ENCODE results near the gene VDR.

VDR gene

DNA sequence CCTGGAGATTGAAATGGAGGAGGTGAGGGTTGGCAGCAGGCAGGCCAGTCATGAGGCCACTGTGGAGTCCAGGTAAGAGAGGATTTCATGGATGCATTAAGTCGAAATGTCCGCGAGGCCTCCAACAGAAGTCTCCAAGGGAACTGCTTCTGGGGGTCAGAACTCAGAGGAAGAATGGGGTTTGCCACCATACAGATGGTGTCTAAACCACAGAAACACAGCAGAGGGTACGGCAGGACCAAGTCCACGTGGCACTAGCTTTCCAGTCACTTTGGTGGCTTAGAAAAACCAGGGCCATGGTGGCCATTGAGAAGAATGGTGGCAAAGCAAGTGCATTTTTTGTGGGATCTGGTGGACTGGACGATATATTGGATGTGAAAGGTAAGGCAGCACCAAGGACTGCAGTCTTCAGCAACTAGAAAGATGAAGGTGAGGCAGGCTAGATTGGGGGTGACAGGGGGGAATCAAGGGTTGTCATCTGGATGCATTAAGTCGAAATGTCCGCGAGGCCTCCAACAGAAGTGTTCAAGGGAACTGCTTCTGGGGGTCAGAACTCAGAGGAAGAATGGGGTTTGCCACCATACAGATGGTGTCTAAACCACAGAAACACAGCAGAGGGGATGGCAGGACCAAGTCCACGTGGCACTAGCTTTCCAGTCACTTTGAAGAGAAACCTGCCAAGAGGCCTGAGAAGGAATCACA is 36.1 kb upstream of the VDR start:
- H3K9me3 ChIP-seq (ENCODE audit: insufficient read depth, low read length), result no peaks in the 10 kb centered on the region
- H3K36me3 ChIP-seq (ENCODE audit: insufficient read depth, insufficient read length, low read length), result no peaks in the 10 kb centered on the region
- peaks cover 28% of the 10 kb centered on the region for H3K27me3 ChIP-seq (ENCODE audit: insufficient read depth, insufficient read length)
- no peak overlapping the region for H3K4me3 ChIP-seq (ENCODE audit: insufficient read length, low read depth)
- H3K9ac ChIP-seq (ENCODE audit: insufficient read length, low read depth), result no peak overlapping the region
- TF ChIP-seq SUZ12 (IDR thresholded peaks at IDR 0.05; ENCODE audit: extremely low read depth, insufficient read depth, insufficient read length) (no peak), ZNF274 (IDR thresholded peaks at IDR 0.05; ENCODE audit: low read depth, low read length) (no peak), YY1 (IDR thresholded peaks at IDR 0.05; ENCODE audit: insufficient read depth, insufficient read length) (no peak)
- DNase-seq (ENCODE audit: low read depth, low spot score), result no peak
- H3K4me1 ChIP-seq (ENCODE audit: insufficient read depth, insufficient read length), result no peaks in the 10 kb centered on the region

DNA sequence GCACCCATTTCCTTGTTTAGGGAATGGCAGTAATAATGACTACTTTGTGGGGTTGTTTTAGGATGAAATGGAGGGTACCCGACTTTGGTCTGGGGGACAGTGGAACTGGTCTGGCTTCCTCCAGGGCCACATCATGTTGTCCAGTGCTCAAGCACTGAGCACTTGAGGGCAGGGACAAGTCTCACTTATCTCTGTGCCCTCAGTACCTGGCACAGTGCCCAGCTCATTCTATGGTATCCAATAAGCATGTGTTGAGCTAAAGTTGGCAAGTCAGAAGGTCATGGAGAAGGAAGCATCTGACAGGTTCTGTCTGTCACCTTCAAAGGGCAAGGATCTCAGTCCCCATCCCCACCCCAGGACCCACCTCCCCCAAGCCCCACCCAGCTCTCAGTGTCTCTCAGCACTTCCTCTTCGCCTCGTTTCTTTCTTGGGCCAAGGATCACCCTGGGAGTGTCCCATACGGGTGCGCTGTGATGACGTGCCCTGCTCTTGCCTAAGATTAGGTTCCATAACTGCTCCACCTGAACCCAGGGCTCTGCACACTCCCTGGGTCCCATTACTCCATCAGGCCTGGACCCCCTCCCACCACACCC is 34.3 kb upstream of the VDR start:
- no peak for DNase-seq (ENCODE audit: low read depth, low spot score)
- Histone ChIP-seq H3K4me1 (ENCODE audit: insufficient read depth, insufficient read length) (peaks cover 4% of the 10 kb centered on the region), H3K9ac (ENCODE audit: insufficient read length, low read depth) (no peak overlapping the region), H3K27me3 (ENCODE audit: insufficient read depth, insufficient read length) (peaks cover 28% of the 10 kb centered on the region), H3K36me3 (ENCODE audit: insufficient read depth, insufficient read length, low read length) (no peaks in the 10 kb centered on the region), H3K9me3 (ENCODE audit: insufficient read depth, low read length) (no peaks in the 10 kb centered on the region), H3K4me3 (ENCODE audit: insufficient read length, low read depth) (no peak overlapping the region)
- TF ChIP-seq SUZ12 (IDR thresholded peaks at IDR 0.05; ENCODE audit: extremely low read depth, insufficient read depth, insufficient read length) (no peak), YY1 (IDR thresholded peaks at IDR 0.05; ENCODE audit: insufficient read depth, insufficient read length) (no peak), ZNF274 (IDR thresholded peaks at IDR 0.05; ENCODE audit: low read depth, low read length) (no peak)

DNA sequence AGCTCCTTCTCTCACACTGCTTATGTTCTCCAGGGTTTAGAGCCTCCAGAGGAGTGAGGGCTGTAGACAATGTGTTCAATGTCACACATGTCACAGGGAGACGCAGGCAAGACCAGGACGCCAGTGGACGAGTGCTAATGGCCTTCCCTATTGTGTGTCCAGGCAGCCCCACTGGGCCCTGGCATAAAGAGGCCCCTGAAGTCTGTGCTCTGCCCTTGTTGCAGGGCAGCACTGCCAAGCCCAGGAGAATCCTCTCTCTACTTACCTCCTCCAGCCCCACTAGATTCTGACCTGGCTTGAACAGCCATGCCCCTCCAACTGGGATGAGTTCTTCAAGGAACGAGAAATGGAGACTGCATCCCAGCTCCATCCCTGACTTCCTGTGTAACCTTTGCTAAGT is 33.8 kb upstream of the VDR start:
- TF ChIP-seq SUZ12 (IDR thresholded peaks at IDR 0.05; ENCODE audit: extremely low read depth, insufficient read depth, insufficient read length), result no peak
- TF ChIP-seq YY1 (IDR thresholded peaks at IDR 0.05; ENCODE audit: insufficient read depth, insufficient read length), result no peak
- TF ChIP-seq ZNF274 (IDR thresholded peaks at IDR 0.05; ENCODE audit: low read depth, low read length), result no peak
- DNase-seq (ENCODE audit: low read depth, low spot score), result no peak
- peaks cover 4% of the 10 kb centered on the region for H3K4me1 ChIP-seq (ENCODE audit: insufficient read depth, insufficient read length)
- peaks cover 27% of the 10 kb centered on the region for H3K27me3 ChIP-seq (ENCODE audit: insufficient read depth, insufficient read length)
- no peak overlapping the region for H3K4me3 ChIP-seq (ENCODE audit: insufficient read length, low read depth)
- H3K9ac ChIP-seq (ENCODE audit: insufficient read length, low read depth), result no peak overlapping the region
- H3K9me3 ChIP-seq (ENCODE audit: insufficient read depth, low read length), result no peaks in the 10 kb centered on the region
- H3K36me3 ChIP-seq (ENCODE audit: insufficient read depth, insufficient read length, low read length), result no peaks in the 10 kb centered on the region

DNA sequence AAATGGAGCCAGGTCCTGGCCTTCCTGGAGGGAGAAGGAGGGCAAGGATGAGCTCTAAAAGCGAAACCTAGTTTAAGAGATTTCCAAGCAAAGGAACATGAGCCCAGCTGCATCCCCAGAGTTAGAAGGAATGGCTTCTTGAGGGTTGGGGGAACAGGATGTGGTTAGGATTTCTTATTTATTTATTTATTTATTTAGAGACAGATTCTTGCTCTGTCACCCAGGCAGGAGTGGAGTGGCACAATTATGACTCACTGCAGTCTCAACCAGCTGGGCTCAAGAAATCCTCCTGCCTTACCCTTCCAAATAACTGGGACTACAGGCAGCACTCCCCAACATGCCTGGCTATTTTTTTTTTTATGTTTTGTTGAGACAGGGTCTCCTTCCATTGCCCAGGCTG is 33.3 kb upstream of the VDR start:
- Histone ChIP-seq H3K9me3 (ENCODE audit: insufficient read depth, low read length) (no peaks in the 10 kb centered on the region), H3K27me3 (ENCODE audit: insufficient read depth, insufficient read length) (peaks cover 23% of the 10 kb centered on the region), H3K36me3 (ENCODE audit: insufficient read depth, insufficient read length, low read length) (no peaks in the 10 kb centered on the region), H3K4me3 (ENCODE audit: insufficient read length, low read depth) (no peak overlapping the region), H3K9ac (ENCODE audit: insufficient read length, low read depth) (no peak overlapping the region), H3K4me1 (ENCODE audit: insufficient read depth, insufficient read length) (peaks cover 4% of the 10 kb centered on the region)
- DNase-seq (ENCODE audit: low read depth, low spot score), result no peak
- TF ChIP-seq ZNF274 (IDR thresholded peaks at IDR 0.05; ENCODE audit: low read depth, low read length) (no peak), YY1 (IDR thresholded peaks at IDR 0.05; ENCODE audit: insufficient read depth, insufficient read length) (no peak), SUZ12 (IDR thresholded peaks at IDR 0.05; ENCODE audit: extremely low read depth, insufficient read depth, insufficient read length) (no peak)

DNA sequence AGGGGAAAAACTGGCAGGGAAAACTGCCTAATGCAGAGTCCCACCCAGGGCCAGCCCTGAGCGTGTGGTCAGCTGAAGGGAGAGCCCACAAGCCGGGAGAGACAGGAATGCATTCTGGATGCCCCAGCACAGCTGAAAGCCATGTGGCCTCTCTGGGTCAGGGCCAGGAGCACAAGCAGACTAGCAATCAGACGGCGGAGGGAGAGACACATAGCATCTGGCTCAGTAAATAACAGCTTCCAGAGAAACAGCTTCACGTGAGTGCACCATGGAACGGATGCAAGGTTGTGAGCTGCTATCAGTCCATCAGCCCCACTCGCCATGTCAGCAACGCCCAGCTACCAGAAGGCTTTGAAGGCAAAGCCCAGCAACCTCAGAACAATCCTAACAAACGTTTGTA is 30.4 kb upstream of the VDR start:
- peaks cover 4% of the 10 kb centered on the region for H3K4me1 ChIP-seq (ENCODE audit: insufficient read depth, insufficient read length)
- TF ChIP-seq YY1 (IDR thresholded peaks at IDR 0.05; ENCODE audit: insufficient read depth, insufficient read length) (no peak), ZNF274 (IDR thresholded peaks at IDR 0.05; ENCODE audit: low read depth, low read length) (no peak), SUZ12 (IDR thresholded peaks at IDR 0.05; ENCODE audit: extremely low read depth, insufficient read depth, insufficient read length) (no peak)
- H3K4me3 ChIP-seq (ENCODE audit: insufficient read length, low read depth), result no peak overlapping the region
- H3K36me3 ChIP-seq (ENCODE audit: insufficient read depth, insufficient read length, low read length), result no peaks in the 10 kb centered on the region
- H3K9me3 ChIP-seq (ENCODE audit: insufficient read depth, low read length), result no peaks in the 10 kb centered on the region
- H3K9ac ChIP-seq (ENCODE audit: insufficient read length, low read depth), result no peak overlapping the region
- no peaks in the 10 kb centered on the region for H3K27me3 ChIP-seq (ENCODE audit: insufficient read depth, insufficient read length)
- no peak for DNase-seq (ENCODE audit: low read depth, low spot score)

DNA sequence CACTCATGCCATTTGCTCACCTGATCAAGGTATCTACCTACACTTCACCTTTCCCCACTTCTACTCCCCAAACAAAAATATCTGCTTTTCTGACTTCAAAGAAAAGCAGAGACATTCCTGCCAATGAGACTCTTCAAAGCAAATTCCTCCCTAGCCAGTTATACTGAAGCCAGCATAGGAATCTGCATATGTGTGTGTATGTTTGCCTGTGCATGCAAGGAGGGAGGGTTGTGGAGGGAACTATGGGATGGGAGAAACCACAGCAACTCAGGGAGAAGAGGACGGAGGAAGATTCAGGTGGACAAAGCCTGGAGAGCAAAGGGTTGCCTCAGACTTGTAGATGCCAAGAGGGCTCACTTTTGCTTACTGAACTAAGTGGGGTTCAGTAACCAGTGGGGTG is 26.4 kb upstream of the VDR start:
- H3K4me3 ChIP-seq (ENCODE audit: insufficient read length, low read depth), result no peak overlapping the region
- peaks cover 4% of the 10 kb centered on the region for H3K4me1 ChIP-seq (ENCODE audit: insufficient read depth, insufficient read length)
- no peaks in the 10 kb centered on the region for H3K9me3 ChIP-seq (ENCODE audit: insufficient read depth, low read length)
- DNase-seq (ENCODE audit: low read depth, low spot score), result no peak
- TF ChIP-seq SUZ12 (IDR thresholded peaks at IDR 0.05; ENCODE audit: extremely low read depth, insufficient read depth, insufficient read length), result no peak
- TF ChIP-seq YY1 (IDR thresholded peaks at IDR 0.05; ENCODE audit: insufficient read depth, insufficient read length), result no peak
- TF ChIP-seq ZNF274 (IDR thresholded peaks at IDR 0.05; ENCODE audit: low read depth, low read length), result no peak
- no peaks in the 10 kb centered on the region for H3K36me3 ChIP-seq (ENCODE audit: insufficient read depth, insufficient read length, low read length)
- no peak overlapping the region for H3K9ac ChIP-seq (ENCODE audit: insufficient read length, low read depth)
- H3K27me3 ChIP-seq (ENCODE audit: insufficient read depth, insufficient read length), result peaks cover 2% of the 10 kb centered on the region

DNA sequence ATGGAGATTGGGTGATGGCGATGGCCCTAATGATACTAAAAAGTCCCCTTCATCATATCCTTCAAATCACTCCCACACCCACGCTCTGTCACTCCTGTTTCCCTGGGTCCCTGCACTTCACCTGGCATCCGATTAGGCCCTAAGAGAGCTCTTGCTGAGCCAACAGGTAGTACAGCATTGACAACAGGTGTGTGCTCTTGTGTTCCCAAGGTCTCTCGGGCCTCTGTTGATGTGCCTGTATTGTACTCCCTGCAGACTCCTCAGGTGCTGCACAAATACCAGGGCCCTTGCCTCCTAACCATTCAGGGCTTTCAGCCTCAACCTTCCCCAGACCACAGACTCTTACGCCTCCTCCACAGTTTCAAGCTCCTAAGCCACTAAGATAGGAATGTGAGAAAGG is 25.8 kb upstream of the VDR start:
- H3K27me3 ChIP-seq (ENCODE audit: insufficient read depth, insufficient read length), result peaks cover 7% of the 10 kb centered on the region
- TF ChIP-seq ZNF274 (IDR thresholded peaks at IDR 0.05; ENCODE audit: low read depth, low read length), result no peak
- TF ChIP-seq SUZ12 (IDR thresholded peaks at IDR 0.05; ENCODE audit: extremely low read depth, insufficient read depth, insufficient read length), result no peak
- TF ChIP-seq YY1 (IDR thresholded peaks at IDR 0.05; ENCODE audit: insufficient read depth, insufficient read length), result no peak
- no peak for DNase-seq (ENCODE audit: low read depth, low spot score)
- peaks cover 4% of the 10 kb centered on the region for H3K4me1 ChIP-seq (ENCODE audit: insufficient read depth, insufficient read length)
- no peak overlapping the region for H3K9ac ChIP-seq (ENCODE audit: insufficient read length, low read depth)
- no peaks in the 10 kb centered on the region for H3K9me3 ChIP-seq (ENCODE audit: insufficient read depth, low read length)
- H3K4me3 ChIP-seq (ENCODE audit: insufficient read length, low read depth), result no peak overlapping the region
- H3K36me3 ChIP-seq (ENCODE audit: insufficient read depth, insufficient read length, low read length), result no peaks in the 10 kb centered on the region

Data from NT2/D1 (cell line).